Stimulated activated CD8-positive, alpha-beta memory T cell treated with anti-CD3 and anti-CD28 coated beads, Interleukin-12 subunit alpha, Interleukin-12 subunit beta, amount 100 ng/mL, for 1 hour (primary cell): ENCODE measurements around the gene TEDC1.
A peak's percentile ranks its signal among the peaks of the same experiment; 100 is the strongest.

Source experiments
- DNase-seq: peaks from one replicate; pipeline ENCODE4 v3.0.0-alpha.2; 2020; ENCODE audit warnings: low read depth

TEDC1 gene

DNA sequence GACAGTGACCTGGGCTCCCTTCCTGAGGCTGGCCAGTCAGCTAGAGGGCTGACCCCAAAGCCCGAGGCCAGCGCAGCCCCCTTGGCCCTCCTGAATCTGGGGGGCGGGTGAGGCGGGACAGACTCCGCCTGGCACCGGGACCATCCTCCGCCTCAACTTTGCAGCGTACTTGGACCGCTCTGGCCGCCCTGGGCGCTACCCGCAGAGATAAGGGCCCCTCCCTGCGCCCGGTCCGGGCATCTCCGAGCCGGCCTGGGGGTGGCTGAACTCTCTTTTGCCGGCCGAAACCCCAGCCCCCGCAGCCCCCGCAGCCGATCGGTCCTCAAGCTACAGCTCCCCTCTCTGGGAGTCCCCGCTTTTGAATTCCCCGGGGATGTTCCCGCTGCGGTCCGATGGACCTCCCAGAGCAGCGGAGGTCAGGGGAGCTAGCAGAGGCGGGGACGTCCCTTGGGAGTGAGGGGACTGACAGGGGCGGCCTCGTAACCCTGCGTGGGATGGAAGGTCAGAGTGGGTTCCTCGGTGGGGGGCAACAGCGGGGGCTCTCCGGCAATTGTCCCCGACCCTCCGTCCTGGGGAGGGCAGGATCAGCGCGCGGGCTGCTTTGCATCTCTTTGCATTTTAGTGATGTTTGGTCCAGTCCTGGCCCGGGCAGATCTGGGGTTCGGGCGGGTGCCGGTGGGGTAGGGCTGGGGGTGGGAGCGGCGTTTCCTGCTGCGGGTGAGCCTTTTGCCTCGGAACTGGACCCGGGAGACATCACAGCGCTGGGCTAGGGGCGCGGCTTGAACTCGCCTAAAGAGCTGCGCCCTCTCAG is 4.7 kb upstream of the TEDC1 start, which contains the start of gene CRIP1:
TSS of gene CRIP1 (plus strand) at position 724 of the 811 bp plus-strand sequence. CDS start 374 bp downstream, outside the sequence.
- DNase-seq, result no peak

DNA sequence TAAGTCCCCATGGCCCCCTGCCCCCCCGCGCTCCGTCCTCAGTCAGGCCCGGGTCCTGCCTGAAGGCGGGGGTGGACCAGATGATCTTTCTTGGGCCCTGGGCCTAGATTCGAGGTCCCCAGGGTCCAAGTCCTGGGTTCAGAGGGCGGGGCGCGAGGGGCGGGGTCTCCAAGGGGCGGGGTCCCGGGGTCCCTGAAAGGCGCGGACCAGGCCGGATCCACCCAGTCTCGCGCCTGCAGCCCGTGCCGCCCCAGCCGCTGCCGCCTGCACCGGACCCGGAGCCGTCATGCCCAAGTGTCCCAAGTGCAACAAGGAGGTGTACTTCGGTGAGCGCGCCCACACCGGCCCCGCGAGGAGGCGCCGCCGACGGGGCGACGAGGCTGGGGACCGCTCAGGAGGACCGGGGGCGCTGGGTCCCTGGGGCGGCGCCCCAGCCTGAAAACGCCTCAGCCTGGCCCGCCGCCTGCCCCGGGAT is 4.0 kb upstream of the TEDC1 start:
- DNase-seq, result peak; percentile 56

DNA sequence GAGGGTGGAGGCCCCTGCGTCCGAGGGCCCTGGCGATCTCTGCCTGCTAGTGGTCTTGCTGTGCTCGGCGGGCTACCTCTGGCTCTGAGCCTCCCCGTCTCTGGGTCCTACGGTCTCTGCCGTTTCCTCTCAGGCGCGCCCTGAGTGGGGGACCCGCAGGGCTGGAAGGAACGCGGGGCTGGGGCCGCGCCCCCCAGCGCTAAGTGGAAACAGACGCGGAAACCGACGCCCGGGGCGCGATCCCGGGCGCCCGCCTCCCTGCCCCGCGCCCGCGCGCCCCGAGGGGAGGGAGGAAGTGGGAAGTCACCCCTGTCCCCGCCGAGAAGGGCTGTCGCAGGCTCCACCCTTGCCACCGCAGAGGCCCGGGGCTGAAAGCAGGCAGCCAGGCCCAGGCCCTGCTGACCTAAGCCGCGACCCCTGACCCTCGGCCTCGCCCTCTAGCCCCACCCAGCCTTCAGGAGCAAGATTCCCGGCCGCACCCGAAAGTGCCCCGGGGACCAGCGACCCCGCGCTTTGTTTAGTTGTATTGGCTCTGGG is 3.5 kb upstream of the TEDC1 start:
- DNase-seq, result peak; percentile 50

DNA sequence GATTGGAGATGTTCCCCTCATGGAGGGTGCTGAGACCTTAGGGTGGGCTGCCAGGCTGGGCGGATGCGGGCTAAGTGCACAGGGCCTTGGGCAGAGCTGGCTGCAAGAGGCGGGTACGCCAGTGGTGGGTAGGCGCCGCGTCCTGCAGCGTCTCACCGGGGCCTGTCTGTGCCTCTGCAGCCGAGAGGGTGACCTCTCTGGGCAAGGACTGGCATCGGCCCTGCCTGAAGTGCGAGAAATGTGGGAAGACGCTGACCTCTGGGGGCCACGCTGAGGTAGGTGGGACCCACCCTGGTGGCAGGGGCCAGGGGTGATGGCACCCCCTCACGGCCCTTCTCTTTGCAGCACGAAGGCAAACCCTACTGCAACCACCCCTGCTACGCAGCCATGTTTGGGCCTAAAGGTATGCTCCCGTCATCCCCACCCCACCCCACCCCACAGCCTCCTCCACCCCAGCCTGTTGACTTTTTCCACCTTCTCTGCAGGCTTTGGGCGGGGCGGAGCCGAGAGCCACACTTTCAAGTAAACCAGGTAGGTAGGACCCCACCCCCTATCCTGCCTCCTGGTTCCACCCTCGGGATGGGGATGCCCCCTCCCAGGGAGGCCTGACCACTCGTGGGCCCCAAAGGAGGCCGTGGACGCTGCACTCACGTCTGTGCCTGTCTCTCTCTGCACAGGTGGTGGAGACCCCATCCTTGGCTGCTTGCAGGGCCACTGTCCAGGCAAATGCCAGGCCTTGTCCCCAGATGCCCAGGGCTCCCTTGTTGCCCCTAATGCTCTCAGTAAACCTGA is 2.9 kb upstream of the TEDC1 start:
- no peak for DNase-seq

DNA sequence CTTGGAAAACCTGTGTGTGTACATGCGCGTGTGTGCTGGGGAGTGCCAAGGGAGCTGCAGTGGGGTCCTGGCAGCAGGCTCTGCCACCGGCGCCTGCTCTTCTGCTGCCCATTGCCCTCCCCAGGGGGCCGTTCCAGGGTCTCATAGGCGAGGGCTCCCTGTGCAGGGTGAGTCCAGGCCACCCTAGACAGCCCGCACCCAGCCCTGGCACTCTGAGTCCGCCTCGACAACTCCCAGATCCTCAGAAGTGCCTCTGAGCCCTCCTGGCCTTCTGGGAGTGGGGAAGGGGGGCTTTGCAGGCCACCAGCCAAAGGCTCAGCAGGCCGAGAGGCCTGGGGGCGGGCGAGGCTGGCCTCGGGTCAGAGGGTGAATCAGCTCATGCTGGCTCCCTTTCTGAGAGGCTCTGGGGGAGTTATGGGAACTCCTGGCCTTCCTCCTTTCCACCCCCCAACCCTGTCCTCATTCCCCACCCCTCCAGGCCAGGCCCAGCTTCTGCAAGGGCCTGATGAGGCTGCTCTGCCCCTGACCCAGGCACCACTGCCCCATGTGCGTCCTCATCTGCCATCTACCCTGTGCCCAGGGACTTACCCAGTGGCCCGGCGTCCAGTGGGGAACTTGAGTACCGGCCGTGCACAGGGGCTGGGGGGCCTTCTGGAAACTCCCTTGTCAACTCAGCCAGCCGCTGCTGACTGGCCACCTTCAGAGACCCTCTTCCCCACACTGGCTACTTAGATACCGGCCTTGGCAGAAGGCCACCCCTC is 2.1 kb upstream of the TEDC1 start:
- DNase-seq, result no peak

DNA sequence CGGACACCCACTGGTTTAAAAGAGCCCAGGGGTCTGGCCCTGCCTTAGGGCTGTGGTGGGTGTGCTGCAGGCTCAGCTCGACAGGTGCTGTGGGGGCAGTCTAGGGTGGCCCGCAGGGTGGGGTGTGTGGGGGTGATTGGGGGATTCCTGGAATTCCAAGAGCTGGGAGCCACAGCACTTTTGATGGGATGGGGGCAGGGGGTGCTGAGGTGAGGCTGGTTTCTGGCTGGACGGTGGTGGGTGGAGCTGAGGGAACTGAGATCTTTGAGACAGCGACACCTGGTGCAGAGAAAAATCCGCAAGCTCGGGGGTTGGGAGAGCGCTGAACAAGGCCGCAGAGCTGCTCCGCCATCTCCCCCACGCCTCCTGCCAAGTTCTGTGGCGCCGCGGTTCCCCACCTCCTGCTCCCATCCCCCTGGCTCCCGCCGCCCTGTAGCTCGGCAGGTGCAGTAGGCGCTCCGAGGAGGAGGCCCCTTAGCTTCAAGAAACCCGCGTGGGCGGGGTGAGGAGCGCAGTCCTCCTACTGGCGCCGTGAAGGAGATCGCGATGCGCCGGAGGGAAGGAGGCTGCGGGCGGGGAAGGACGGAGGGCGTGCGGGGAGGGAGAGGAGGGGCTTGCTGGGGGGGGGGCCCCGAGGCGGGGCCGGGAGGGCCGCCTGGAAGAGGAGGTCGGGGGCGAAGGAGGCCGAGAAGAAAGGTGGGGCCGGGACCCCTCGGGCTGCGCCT is 1.3 kb upstream of the TEDC1 start:
- DNase-seq, result peak; percentile 74

DNA sequence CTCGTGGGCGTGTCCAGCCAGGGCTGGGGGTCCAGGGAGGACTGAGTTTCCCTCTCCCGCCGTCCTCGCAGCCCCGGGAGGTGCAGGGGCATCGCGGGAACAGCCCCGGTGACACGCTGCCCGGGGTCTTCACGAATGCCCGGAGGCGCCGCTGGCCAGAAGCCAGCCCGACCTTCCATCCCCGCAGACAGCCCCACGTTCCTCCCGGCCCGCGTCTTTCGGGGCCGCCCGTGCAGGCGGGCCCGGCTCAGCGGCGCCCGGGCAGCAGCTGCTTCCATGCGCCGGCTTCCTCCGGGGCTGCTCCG is 827 bp upstream of the TEDC1 start:
- DNase-seq, result no peak

DNA sequence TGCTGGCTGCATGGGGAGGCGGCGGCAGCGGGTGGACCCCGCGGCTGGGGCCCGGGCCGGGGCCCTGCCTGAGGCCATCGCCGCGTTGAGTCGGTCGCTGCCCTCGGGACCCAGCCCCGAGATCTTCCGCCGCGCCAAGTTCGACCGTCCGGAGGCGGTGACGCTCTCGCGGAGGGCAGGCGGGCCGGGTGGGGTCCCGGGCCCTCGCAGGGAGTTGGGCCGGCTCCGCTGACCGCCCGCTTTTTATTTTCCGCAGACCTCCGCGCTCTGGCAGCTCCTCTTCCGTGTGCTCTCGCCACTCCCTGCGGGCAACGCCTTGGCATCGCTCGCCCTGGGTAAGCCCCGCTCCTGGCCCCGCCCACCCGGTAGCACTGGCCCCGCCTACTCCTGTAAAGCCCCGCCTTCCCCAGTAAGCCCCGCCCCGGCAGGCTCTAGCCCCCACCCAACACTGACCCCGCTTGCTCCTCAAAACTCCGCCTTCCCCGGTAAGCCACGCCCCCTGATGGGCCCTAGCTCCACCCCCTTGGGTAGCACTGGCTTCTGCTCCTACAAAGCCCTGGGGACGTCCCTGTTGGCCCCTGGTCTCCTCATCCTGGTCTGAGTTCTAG is 424 bp downstream of the TEDC1 start:
- DNase-seq, result peak; percentile 73

DNA sequence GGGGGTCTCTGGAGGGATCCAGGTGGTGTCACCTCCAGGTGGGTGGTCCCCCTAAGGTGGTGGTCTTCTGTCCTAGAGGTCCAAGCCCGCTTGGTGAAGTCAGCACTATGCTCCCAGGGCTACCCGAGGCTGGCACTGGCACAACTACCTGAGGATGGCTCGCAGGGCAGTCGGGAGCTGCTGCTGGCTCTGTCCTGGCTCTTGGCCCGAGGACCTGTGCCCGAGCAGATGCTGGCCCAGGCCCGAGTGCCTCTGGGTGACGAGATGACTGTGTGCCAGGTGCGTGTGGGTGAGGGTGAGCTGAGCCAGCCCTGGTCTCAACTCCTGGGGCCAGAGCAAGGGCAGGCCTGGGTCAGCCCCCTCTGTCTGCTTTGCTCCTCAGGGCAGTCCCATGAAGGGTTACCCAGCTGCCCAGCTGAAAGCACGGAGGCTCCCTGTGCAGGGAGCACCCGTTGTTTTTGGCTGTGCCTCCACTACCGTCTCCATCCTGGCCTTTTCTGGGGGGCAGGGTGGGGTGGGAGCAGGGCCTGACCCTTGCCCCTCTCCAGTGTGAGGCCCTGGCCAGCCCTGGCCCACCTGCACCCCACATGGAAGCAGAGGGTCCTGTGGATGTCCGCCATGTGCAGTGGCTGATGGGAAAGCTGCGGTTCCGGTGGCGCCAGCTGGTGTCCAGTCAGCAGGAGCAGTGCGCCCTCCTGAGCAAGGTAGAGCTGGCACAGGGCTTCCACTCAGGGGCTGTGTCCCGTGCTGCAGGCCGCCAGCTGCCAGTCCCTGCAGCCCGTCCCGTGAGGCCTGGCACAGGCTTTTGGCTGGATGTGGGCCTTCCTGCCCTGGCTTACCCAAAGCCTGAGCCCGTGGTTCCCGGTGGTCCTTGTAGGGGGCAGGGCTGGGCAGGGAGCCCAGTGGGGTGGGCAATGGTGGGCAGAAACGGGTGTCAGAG is 1.3 kb downstream of the TEDC1 start:
- no peak for DNase-seq

DNA sequence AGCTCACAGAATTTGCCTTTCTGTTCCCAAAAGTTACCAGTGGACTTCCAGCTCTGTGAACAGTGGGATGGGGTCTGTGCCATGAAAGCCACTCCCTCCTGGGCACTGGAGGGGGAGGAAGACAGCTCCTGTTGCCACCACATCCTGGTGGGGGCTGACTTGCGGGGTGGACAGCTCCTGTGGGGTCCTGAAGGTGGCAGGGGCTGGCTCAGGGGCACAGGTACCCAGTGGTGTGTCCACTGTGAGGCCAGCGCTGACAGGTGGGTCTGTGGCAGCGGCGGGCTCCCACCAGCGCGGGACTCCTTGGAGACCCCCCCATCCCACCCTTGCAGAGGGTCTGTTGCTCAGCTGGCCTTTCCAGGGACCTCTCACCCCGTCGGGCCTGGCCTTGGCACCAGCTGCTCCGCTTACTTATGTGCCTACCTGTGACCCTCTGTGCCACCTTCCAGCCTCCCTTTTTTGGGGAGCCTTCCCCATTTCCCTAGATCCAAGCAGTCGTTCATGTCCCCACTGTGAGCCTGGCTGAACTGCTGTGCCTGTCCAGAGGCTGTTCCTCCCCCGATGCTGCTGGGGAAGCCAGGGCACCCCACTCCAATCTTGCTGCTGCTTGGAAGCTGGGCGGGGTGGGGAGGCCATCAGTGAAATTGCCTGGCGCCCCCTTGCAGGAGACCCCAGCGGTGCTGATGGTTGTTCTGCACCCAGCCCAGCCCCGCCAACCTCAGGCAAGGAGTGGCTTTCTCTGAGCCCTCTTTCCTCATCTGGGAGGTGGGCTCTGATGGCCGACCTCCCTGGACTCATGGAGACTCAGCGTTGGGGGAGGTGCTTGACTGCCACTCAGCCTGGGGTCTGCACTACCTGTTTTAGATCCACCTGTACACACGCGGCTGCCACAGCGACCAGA is 2.2 kb downstream of the TEDC1 start:
- DNase-seq, result no peak

DNA sequence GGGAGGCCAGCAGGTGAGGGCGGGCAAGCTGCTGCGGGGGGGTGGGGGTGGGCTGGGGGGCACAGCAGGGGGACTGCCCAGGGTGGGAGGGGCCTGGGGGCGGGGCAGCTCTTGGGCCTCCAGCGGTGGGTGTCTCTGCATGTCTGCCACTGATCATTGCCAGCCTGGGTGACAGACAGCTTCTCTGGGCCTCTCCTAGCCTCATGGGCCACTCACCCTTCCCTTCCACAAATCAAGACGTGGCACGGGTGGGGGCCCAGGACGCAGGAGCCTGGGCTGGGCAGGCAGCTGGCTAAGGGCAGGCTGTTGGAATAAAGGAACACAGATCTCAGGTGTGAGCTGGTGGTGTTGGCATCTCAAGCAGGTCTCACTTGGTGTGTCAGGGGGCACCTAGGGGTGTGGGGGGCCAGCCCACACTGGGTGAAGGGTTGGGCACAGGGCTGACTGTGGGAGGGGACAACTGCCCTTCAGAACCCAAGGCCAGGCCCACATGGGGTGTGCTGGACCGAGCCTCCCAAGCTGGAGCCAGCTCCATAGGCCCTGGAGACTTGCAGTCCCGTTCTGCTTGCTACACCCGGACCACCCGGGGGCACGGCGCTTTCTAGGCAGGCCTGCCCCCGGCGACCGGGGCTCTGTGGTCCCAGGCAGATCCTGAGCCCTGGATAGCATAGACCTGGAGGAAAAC is 3.0 kb downstream of the TEDC1 start:
- no peak for DNase-seq

DNA sequence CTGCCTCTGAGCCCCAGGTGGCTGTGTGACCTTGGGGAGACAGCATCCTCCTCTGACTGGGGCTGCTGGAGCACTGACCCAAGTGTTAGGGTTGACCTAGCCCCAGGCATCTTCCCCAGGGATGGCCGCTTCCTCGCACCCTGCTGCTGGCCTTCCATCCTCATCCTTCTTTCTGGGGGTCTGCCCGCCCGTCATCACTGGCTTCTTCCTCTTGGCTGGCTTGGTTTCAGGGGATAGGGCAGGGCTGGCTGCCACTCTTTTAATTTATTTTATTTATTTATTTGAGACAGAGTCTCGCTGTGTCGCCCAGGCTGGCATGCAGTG is 3.5 kb downstream of the TEDC1 start:
- DNase-seq, result no peak

DNA sequence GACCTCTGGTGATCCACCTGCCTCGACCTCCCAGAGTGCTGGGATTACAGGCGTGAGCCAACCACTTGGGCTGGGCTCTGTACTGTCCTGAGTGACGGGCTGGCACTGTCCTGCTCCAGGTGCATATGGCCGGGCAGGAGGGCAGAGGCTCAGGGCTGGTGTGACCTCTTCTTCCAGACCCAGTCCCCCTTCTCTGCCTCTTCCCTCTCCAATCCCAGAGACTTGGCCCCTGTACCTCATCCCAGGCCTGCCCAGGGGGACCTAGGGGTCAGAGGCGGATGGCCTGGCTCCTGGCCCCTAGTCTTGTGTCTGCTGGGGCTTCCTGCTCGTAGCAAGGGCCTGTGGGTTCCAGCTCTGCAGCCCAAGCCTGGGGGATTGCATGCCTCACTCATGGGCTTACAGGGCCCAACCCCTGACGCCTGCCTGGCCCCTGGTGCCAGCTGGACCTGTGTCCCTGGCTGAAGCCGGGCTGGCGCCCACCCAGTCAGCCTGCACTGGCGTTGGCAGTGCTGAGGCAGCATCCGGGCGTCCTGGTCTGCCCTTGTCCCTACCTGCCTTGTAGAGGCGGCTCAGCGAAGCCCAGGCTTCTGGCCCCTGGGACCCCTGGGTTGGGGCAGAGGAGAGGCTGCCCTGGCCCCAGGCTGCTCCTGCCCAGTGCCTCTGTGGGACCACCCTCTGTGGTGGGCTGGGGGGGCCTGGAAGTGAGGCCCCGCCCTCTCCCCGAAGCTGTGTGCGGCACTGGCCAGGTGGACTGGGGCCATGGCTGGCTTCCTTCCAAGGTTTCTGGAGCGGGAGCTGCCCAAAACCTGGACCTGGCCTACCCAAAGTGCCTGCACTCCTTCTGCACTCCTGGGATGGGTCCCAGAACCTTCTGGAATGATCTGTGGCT is 4.3 kb downstream of the TEDC1 start:
- no peak for DNase-seq

DNA sequence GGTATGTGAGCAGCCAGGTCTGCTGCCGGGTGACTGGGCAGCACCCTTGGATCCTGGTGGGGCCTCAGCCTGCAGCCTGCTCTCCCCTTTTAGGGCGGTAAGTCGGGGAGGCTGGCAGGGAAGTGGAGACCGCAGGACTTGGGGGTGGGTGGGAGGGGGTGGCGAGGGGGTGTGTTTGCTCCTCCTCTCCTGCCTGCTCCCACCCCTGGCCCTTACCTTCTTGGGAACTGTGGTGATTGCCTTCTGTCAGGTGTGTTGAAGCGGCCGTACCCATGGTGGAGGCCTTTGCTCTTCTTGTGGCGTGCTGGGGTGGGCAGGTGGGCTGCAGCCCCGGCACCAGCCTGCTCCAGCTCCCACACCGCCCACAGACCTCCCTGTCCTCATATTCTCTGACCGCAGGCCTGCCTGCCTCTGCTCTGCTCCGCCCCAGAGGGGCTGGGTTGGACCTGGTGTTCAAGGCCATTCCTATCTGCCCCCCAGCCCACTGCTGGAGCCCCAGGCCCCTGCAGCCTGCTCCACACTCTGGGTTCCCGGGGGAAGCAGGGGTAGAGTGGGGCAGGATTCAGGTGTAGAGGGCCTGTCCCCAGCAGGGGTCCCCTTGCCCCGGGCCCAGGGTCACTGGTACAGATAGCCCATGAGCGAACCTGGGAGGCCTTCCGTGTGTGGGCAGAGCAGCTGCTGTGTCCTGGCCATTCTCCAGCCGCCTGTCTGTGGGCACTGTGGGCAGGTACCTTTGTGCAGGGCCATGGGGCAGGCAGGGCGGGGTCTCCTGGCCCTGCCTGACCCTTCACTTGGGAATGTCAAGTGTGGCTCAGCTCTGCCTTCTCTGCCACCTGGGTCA is 5.2 kb downstream of the TEDC1 start:
- no peak for DNase-seq

DNA sequence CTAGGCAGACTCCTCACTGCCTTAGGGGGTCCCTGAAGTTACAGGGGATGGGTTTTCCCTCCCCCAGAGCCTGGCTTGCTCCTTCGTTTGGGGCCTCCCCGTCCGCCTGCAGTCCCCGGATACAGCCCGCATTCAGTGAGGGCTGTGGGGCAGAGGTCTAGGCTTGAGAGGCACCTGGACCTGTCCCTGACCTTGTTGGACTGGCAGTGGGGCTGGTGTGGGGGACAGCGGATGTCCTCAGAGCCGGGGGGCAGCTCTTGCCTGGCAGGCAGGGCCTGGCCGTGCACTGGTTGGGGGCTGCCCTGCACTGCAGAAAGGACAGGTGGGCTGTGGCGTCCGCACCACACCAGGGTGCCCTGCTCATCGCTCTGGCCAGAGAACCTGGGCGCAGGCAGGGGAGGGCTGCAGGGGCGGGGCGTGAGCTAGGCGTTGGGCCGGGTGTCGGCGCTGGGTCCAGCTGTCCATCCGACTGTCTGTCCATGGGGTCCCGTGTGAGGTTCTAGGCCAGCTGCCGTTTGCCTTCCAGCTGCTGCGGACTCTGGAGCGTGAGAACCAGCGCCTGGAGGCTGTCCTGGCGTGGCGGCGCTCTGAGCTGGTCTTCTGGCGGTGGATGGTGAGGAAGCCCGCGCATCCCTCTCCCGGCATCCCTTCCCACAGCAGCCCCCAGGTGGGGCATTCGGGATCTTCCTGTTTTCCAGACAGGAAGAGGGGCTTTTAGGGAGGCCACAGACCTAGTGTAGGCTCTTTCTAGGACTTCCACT is 6.0 kb downstream of the TEDC1 start:
- DNase-seq, result no peak
